ENCODE data around the gene ZNF254.

DNA sequence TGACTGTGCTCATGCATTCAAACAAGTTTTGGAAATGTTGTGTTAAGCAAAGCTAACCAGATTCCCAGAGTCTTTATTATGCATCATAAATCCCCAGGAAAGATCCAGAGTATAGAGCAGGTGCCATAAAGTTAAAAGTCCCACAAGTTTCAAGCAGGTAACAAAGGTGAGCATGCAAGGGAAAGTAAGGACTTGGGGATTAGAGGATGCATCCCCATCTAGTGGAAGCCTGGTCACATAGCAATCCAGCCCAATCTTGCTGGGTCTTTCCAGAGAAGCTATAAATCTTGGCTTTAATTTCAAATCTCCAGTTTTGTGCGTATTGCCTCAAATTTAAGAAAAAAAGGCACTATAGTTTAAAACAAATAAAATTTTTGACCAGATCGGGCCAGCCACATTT, 72.7 kb downstream of the ZNF254 start:
- TF ChIP-seq CTCF (IDR thresholded peaks at IDR 0.05) (peak in 1 of 7 experiments; percentile 24), POLR2AphosphoS5 (IDR thresholded peaks at IDR 0.05) (no peak), POLR2A (IDR thresholded peaks at IDR 0.05) (no peak), EP300 (IDR thresholded peaks at IDR 0.05) (no peak)

All from stomach (tissue), 4 donors.